ENCODE results near the gene CXXC5. TPM values are rescaled to one million over a fixed set of nuclear protein-coding genes. Genes with fewer than 3 reads are reported as not detected.

CXXC5 gene
- total and polyA plus RNA-seq, 12 donors = 28.7 to 51.6 (median 36.0) TPM

DNA sequence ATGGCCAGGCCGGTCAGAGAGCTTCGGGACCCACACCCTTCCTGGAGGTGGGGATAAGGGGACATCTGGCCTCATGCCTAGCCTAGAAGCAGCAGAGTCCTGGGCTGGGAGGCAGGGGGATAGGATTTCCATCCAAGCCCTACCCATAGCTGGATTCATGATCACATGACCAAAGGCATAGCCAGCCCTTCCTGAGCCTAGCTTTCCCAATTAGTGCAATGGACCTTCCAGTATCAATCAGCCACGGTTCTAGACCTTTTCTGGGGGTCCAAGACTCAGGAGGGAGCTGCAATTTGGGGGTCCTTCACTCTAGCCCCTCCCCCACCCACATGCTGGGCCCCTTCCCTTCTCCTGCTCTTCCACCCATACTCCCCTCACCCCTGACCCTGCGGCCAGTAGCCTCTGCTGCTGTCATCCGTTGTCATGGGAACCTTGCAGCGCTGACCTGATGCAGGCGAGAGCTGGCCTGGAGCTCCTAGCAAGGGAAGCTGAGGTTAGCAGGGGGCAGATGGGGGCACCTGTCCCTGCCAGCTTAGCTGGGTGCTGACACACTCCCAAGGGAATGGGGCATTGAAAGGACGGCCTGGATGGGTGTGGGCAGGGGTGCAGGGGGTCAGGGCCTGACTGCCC lies 44.6 kb downstream of the CXXC5 start:
- TF ChIP-seq, protein P1, sequence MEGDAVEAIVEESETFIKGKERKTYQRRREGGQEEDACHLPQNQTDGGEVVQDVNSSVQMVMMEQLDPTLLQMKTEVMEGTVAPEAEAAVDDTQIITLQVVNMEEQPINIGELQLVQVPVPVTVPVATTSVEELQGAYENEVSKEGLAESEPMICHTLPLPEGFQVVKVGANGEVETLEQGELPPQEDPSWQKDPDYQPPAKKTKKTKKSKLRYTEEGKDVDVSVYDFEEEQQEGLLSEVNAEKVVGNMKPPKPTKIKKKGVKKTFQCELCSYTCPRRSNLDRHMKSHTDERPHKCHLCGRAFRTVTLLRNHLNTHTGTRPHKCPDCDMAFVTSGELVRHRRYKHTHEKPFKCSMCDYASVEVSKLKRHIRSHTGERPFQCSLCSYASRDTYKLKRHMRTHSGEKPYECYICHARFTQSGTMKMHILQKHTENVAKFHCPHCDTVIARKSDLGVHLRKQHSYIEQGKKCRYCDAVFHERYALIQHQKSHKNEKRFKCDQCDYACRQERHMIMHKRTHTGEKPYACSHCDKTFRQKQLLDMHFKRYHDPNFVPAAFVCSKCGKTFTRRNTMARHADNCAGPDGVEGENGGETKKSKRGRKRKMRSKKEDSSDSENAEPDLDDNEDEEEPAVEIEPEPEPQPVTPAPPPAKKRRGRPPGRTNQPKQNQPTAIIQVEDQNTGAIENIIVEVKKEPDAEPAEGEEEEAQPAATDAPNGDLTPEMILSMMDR (IDR thresholded peaks at IDR 0.05) = no peak
- DNase-seq = no peak
- Histone ChIP-seq H3K36me3 (no peaks in the 10 kb centered on the region), H3K4me3 (no peak overlapping the region), H3K27ac (peak overlapping the region in 4 of 10 donors; percentile 6 to 56 (median 34)), H3K4me1 (peaks cover 24 to 81% (median 57%) of the 10 kb centered on the region in 9 donors), H3K27me3 (peaks cover 0 to 16% (median 0%) of the 10 kb centered on the region in 7 donors), H3K9me3 (no peaks in the 10 kb centered on the region)
- intact Hi-C loops (cut with DNase I) = loop anchor here in 3 of 10 donors (5.0 to 10.0 kb wide), 5 partner anchors 40 to 272 kb away; no protein-coding TSS in a partner anchor
- no peak for ATAC-seq
- 48 to 68% methylated on average over 8 of the region's 8 CpGs for WGBS, 2 donors

DNA sequence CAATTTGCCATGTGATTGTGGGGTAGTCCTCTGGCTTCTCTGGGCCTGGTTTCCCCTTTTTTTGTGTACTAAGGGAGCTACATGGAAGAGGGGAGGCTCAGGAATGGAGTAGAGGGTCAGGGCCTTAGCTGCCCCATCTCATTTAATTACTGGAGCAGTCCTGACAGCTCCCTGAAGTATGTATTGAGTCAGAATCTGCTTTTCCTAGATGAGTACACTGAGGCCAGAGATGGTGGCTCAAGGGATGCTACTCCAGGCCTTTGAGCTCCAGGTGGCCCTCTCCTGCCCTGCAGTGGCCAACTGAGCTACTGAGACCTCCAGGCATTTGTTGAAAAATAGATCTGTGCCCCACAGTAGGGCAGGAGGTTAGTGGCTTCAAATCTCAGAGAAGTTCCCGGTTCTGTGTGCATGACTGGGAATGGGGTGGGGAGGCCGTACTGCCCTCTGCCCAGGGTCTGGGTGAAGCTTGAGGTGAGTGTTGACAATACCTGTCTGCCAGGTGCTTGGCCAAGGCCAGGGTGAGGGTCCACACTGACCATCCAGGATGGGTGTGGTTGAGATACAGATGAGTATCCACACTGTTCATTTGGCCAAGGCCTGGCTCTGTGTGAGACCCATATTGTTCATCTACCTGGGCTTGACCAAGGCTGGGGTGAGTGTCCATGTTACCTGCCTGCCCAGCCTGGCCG lies 45.7 kb downstream of the CXXC5 start:
- 97 to 98% methylated on average over 3 of the region's 3 CpGs for WGBS, 2 donors
- TF ChIP-seq, protein P1 (IDR thresholded peaks at IDR 0.05) = no peak
- Histone ChIP-seq H3K27me3 (peaks cover 0 to 24% (median 0%) of the 10 kb centered on the region in 7 donors), H3K4me1 (peaks cover 30 to 81% (median 61%) of the 10 kb centered on the region in 9 donors), H3K27ac (peak overlapping the region in 1 of 10 donors; percentile 42), H3K9me3 (no peaks in the 10 kb centered on the region), H3K36me3 (no peaks in the 10 kb centered on the region), H3K4me3 (no peak overlapping the region)
- DNase-seq (no peak), ATAC-seq (no peak)
- intact Hi-C loops (cut with DNase I) = loop anchor here in 3 of 10 donors (5.0 to 10.0 kb wide), 5 partner anchors 42 to 271 kb away; no protein-coding TSS in a partner anchor

DNA sequence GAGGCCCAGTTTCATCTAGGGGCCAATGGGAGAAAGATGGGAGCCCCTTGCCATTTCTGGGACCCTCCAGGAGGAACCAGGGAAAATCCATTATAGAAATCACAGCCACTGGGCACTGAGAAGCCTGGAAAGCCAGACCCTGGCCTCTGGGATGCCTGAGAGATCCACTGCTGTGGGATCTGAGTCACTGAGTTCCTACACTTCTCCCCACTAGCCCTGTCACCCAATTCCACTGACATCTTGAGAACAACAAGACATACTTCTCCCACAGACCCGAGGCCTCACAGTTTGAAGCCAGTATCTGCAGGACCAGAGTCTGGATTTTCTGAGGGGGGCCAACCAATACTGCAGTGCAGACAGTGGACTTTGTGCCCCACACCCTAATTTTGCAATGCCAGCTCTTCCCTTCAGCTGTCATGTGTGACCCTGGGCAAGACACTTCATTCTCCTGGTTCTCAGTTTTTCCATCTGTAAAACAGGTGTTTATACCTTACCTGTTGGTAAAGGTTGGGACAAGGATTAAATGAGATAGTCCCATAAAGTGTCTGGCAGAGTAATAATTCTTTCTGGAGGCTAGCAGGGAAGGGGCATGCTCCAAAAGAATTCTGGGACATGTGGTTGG lies 46.5 kb downstream of the CXXC5 start:
- WGBS, 2 donors = 75 to 88% methylated on average over 1 of the region's 1 CpG
- Histone ChIP-seq H3K27ac (no peak overlapping the region), H3K36me3 (no peaks in the 10 kb centered on the region), H3K4me3 (no peak overlapping the region), H3K9me3 (no peaks in the 10 kb centered on the region), H3K27me3 (peaks cover 0 to 24% (median 0%) of the 10 kb centered on the region in 7 donors), H3K4me1 (peaks cover 27 to 81% (median 63%) of the 10 kb centered on the region in 9 donors)
- TF ChIP-seq, protein P1 (IDR thresholded peaks at IDR 0.05) = no peak
- DNase-seq (no peak), ATAC-seq (no peak)
- intact Hi-C loops (cut with DNase I) = loop anchor here in 5 of 10 donors (5.0 to 10.0 kb wide), 7 partner anchors 37 to 270 kb away; no protein-coding TSS in a partner anchor

DNA sequence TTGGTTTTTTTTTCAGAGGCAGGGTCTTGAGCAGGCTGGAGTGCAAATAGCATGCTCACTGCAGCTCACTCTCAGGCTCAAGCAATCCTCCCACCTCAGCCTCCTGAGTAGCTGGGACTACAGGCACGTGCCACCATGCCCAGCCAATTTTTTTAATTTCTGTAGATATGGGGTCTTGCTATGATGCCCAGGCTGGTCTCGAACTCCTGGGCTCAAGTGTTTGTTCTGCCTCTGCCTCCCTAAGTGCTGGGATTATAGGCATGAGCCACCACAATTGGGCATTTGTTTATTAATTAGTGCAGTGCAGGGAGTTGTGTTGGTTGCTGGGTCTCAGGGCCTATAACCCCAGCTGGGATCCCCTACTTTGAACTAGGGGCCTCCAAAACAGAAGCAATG lies 47.0 kb downstream of the CXXC5 start:
- DNase-seq (no peak), ATAC-seq (no peak)
- Histone ChIP-seq H3K27me3 (peaks cover 0 to 24% (median 0%) of the 10 kb centered on the region in 7 donors), H3K4me1 (peaks cover 22 to 77% (median 58%) of the 10 kb centered on the region in 9 donors), H3K4me3 (no peak overlapping the region), H3K27ac (no peak overlapping the region), H3K9me3 (no peaks in the 10 kb centered on the region), H3K36me3 (no peaks in the 10 kb centered on the region)
- intact Hi-C loops (cut with DNase I) = loop anchor here in 3 of 10 donors (5.0 to 10.0 kb wide), 3 partner anchors 38 to 270 kb away; no protein-coding TSS in a partner anchor
- TF ChIP-seq, protein P1 (IDR thresholded peaks at IDR 0.05) = no peak
- 91 to 95% methylated on average over 2 of the region's 2 CpGs for WGBS, 2 donors

Measured in heart right ventricle (tissue), 16 donors.